ENCODE measurements around the gene TEX51.

TEX51 gene

DNA sequence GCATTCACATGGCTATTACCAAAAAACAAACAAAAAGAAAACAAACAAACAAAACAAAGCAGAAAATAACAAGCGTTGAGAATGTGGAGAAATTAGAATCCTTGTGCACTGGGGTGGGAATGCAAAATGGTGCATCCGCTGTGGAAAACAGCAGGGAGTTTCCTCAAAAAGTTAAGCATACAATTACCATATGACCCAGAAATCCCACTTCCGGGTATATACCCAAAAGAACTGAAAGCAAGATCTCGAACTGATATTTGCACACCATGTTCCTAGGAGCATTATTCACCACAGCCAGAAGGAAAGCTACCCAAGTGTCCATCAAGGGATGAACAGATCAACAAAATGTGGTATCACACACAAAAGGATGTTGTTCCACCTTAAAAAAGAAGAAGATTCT is 17.9 kb upstream of the TEX51 start:
- no peak for ATAC-seq
- no peak for TF ChIP-seq BACH2 (CRISPR knock-in tag; IDR thresholded peaks at IDR 0.05; ENCODE audit: borderline replicate concordance)
- no peak for TF ChIP-seq PPARA (CRISPR knock-in tag; IDR thresholded peaks at IDR 0.05; ENCODE audit: borderline replicate concordance)
- no peak for TF ChIP-seq ISL1 (CRISPR knock-in tag; IDR thresholded peaks at IDR 0.05)
- TF ChIP-seq, protein P1, sequence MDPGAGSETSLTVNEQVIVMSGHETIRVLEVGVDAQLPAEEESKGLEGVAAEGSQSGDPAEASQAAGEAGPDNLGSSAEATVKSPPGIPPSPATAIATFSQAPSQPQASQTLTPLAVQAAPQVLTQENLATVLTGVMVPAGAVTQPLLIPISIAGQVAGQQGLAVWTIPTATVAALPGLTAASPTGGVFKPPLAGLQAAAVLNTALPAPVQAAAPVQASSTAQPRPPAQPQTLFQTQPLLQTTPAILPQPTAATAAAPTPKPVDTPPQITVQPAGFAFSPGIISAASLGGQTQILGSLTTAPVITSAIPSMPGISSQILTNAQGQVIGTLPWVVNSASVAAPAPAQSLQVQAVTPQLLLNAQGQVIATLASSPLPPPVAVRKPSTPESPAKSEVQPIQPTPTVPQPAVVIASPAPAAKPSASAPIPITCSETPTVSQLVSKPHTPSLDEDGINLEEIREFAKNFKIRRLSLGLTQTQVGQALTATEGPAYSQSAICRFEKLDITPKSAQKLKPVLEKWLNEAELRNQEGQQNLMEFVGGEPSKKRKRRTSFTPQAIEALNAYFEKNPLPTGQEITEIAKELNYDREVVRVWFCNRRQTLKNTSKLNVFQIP (CRISPR knock-in tag; IDR thresholded peaks at IDR 0.05; ENCODE audit: borderline replicate concordance, low read depth): no peak

DNA sequence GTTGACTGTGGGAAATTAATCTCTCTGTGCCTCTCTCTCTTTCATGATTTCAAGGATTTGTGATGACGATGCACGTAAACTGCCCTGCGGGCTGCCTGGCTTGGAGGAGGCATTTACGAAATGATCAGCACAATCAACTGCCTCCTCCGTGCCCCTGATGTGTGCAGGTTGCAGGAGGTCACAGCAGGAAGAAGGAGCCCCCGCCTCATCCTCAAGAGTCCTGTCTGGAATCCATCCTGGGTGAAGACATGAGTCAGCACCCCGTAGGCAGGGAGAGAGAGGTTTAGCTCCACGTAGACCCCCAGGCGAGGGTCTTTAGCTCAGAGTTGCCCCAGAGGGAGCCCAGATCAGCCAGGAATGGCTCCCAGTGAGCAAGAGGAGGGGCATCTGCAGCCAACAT is 17.1 kb upstream of the TEX51 start:
- TF ChIP-seq GLIS3 (CRISPR knock-in tag; IDR thresholded peaks at IDR 0.05): no peak
- TF ChIP-seq ZFP30 (CRISPR knock-in tag; IDR thresholded peaks at IDR 0.05): no peak
- no peak for TF ChIP-seq PPARA (CRISPR knock-in tag; IDR thresholded peaks at IDR 0.05; ENCODE audit: borderline replicate concordance)
- TF ChIP-seq ISL1 (CRISPR knock-in tag; IDR thresholded peaks at IDR 0.05): no peak
- TF ChIP-seq ZFP3 (CRISPR knock-in tag; IDR thresholded peaks at IDR 0.05): no peak
- TF ChIP-seq RARB (CRISPR knock-in tag; IDR thresholded peaks at IDR 0.05): no peak
- TF ChIP-seq ZNF8 (CRISPR knock-in tag; IDR thresholded peaks at IDR 0.05): no peak
- TF ChIP-seq, protein P2, sequence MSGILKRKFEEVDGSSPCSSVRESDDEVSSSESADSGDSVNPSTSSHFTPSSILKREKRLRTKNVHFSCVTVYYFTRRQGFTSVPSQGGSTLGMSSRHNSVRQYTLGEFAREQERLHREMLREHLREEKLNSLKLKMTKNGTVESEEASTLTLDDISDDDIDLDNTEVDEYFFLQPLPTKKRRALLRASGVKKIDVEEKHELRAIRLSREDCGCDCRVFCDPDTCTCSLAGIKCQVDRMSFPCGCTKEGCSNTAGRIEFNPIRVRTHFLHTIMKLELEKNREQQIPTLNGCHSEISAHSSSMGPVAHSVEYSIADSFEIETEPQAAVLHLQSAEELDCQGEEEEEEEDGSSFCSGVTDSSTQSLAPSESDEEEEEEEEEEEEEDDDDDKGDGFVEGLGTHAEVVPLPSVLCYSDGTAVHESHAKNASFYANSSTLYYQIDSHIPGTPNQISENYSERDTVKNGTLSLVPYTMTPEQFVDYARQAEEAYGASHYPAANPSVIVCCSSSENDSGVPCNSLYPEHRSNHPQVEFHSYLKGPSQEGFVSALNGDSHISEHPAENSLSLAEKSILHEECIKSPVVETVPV (CRISPR knock-in tag; IDR thresholded peaks at IDR 0.05): no peak
- TF ChIP-seq, protein P1 (CRISPR knock-in tag; IDR thresholded peaks at IDR 0.05; ENCODE audit: borderline replicate concordance, low read depth): no peak
- TF ChIP-seq ZNF565 (CRISPR knock-in tag; conservative IDR thresholded peaks at IDR 0.05; ENCODE audit: low read depth): no peak
- TF ChIP-seq BACH2 (CRISPR knock-in tag; IDR thresholded peaks at IDR 0.05; ENCODE audit: borderline replicate concordance): no peak
- no peak for ATAC-seq

DNA sequence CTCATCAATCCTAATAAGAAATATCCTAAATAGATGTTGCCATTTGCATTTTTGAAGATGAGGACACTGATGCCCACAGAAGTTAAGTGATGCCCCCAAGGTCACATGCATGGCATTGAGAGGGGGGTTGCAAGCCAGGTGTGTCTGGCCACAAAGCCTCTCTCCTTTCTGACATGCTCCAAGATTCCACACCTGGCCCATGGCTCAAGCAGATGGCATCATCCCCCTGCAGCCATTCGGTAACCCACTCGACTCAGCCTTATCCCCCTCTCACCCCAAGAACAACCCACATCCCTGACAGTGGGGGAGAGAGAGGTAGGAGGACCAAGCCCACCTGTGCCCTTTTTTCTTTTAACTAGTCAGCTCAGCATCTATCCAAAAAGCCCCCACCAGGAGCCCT is 16.5 kb upstream of the TEX51 start:
- TF ChIP-seq, protein P3, sequence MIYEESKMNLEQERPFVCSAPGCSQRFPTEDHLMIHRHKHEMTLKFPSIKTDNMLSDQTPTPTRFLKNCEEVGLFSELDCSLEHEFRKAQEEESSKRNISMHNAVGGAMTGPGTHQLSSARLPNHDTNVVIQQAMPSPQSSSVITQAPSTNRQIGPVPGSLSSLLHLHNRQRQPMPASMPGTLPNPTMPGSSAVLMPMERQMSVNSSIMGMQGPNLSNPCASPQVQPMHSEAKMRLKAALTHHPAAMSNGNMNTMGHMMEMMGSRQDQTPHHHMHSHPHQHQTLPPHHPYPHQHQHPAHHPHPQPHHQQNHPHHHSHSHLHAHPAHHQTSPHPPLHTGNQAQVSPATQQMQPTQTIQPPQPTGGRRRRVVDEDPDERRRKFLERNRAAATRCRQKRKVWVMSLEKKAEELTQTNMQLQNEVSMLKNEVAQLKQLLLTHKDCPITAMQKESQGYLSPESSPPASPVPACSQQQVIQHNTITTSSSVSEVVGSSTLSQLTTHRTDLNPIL (CRISPR knock-in tag; IDR thresholded peaks at IDR 0.05; ENCODE audit: low read depth): no peak
- TF ChIP-seq CSDC2 (CRISPR knock-in tag; IDR thresholded peaks at IDR 0.05) (no peak), ESRRG (CRISPR knock-in tag; IDR thresholded peaks at IDR 0.05) (no peak), PPARA (CRISPR knock-in tag; IDR thresholded peaks at IDR 0.05; ENCODE audit: borderline replicate concordance) (no peak)
- TF ChIP-seq, protein P4, sequence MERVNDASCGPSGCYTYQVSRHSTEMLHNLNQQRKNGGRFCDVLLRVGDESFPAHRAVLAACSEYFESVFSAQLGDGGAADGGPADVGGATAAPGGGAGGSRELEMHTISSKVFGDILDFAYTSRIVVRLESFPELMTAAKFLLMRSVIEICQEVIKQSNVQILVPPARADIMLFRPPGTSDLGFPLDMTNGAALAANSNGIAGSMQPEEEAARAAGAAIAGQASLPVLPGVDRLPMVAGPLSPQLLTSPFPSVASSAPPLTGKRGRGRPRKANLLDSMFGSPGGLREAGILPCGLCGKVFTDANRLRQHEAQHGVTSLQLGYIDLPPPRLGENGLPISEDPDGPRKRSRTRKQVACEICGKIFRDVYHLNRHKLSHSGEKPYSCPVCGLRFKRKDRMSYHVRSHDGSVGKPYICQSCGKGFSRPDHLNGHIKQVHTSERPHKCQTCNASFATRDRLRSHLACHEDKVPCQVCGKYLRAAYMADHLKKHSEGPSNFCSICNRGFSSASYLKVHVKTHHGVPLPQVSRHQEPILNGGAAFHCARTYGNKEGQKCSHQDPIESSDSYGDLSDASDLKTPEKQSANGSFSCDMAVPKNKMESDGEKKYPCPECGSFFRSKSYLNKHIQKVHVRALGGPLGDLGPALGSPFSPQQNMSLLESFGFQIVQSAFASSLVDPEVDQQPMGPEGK (CRISPR knock-in tag; IDR thresholded peaks at IDR 0.05; ENCODE audit: borderline replicate concordance): no peak
- TF ChIP-seq, protein P1 (CRISPR knock-in tag; IDR thresholded peaks at IDR 0.05; ENCODE audit: borderline replicate concordance, low read depth): no peak

DNA sequence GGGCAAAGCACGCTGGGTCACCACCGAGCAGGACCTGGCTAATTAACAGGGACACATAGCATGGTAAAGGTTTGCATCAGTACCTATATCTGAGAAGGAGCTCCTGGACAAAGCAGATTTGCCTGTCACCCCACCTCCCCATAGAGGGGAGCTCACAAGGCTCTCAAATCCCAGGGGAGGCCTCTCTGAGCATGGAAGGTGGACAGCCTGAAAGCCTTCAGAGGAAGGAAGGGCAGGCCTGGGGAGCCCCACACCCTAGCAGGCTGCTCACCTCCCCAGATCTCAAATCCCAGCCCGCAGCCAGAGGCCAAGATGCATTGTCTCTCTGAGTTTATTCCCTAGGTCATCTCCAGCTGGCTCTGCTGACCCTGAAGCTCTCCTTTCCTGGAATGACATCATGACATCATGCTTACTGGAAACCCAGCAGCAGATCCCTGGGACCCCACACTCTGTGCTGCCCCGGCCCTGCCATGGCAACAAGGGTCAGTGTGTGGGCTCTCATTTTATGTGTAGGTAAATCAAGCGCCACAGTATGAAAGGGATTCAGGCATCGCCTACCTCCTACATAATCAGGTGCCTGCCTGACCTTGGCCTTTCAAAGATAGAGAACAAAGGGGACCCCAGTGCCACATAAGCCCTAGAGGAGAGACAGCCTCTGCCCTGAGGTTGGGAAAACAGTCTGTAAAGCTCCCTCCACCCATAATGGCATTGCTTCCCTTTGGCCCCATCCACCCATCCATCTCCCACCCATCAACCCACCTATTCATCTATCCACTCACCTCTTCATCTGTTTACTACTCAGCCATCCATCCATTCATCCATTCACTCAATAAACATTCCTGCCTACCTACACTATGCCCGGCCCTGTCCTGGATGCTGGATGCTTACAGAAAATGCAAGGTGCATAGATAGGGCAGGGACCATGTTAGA is 15.7 kb upstream of the TEX51 start:
- no peak for ATAC-seq
- TF ChIP-seq, protein P4 (CRISPR knock-in tag; IDR thresholded peaks at IDR 0.05; ENCODE audit: borderline replicate concordance): no peak
- no peak for TF ChIP-seq PPARA (CRISPR knock-in tag; IDR thresholded peaks at IDR 0.05; ENCODE audit: borderline replicate concordance)
- TF ChIP-seq GLIS3 (CRISPR knock-in tag; IDR thresholded peaks at IDR 0.05): no peak
- TF ChIP-seq CSDC2 (CRISPR knock-in tag; IDR thresholded peaks at IDR 0.05): no peak
- TF ChIP-seq ZNF8 (CRISPR knock-in tag; IDR thresholded peaks at IDR 0.05): no peak
- no peak for TF ChIP-seq ISL1 (CRISPR knock-in tag; IDR thresholded peaks at IDR 0.05)
- no peak for TF ChIP-seq ZC3H10 (CRISPR knock-in tag; IDR thresholded peaks at IDR 0.05)
- TF ChIP-seq, protein P3 (CRISPR knock-in tag; IDR thresholded peaks at IDR 0.05; ENCODE audit: low read depth): no peak
- no peak for TF ChIP-seq OSR1 (CRISPR knock-in tag; IDR thresholded peaks at IDR 0.05)
- TF ChIP-seq, protein P2 (CRISPR knock-in tag; IDR thresholded peaks at IDR 0.05): no peak

More for the DNA sequence above, 16.5 kb upstream of the TEX51 start:
- no peak for ATAC-seq

All from SK-N-SH treated with all-trans-retinoic acid at 6 μM for 48 hours (cell line).